Peyer's patch (tissue), 4 donors: Measurements from ENCODE around the gene ZNF735.

Experiments
- POLR2A ChIP-seq, 2 donors: fragments of 450-650 bp; IDR thresholded peaks; one replicate each; pipeline ENCODE4 v1.5.1; 2017; ENCODE audit warnings: antibody characterized with exemption in 2 of 2, mild to moderate bottlenecking in 2 of 2, moderate library complexity in 2 of 2
- TF ChIP-seq, protein P1 (sequence below), 6 experiments: fragments of 450-650 bp in 4 of 6; fragments of 200-600 bp in 2 of 6; sonication (generic) in 1 of 6; IDR thresholded peaks; one replicate each; pipeline ENCODE4 v1.5.1; 2017 to 2019; ENCODE audit warnings: antibody characterized with exemption in 6 of 6, mild to moderate bottlenecking in 3 of 6, moderate library complexity in 1 of 6

DNA sequence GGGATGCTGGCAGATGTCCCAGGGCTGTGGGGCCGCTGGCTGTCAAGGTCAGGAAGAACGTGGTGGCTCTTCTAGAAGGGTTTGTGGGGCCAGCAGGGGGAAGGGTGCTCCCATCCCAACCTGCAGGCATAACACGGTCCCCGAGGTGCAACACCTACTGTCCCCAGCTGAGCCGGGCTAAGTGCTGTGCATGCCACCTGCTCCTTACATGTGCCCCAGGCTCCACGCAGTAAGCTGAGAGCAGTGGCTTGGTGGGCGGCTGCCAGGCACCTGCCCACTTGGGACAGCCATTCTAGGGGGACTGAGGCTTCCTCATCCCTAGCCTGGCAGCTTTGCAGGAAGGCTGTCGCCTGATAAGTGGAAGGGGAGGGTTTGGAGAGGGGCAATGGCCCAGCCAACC, 14.2 kb upstream of the ZNF735 start:
- TF ChIP-seq, protein P1, sequence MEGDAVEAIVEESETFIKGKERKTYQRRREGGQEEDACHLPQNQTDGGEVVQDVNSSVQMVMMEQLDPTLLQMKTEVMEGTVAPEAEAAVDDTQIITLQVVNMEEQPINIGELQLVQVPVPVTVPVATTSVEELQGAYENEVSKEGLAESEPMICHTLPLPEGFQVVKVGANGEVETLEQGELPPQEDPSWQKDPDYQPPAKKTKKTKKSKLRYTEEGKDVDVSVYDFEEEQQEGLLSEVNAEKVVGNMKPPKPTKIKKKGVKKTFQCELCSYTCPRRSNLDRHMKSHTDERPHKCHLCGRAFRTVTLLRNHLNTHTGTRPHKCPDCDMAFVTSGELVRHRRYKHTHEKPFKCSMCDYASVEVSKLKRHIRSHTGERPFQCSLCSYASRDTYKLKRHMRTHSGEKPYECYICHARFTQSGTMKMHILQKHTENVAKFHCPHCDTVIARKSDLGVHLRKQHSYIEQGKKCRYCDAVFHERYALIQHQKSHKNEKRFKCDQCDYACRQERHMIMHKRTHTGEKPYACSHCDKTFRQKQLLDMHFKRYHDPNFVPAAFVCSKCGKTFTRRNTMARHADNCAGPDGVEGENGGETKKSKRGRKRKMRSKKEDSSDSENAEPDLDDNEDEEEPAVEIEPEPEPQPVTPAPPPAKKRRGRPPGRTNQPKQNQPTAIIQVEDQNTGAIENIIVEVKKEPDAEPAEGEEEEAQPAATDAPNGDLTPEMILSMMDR (IDR thresholded peaks at IDR 0.05) = no peak
- no peak for TF ChIP-seq POLR2A (IDR thresholded peaks at IDR 0.05)
